OCI-LY7 (cell line): ENCODE results near the gene KLK2. TPM values are rescaled to one million over a fixed set of nuclear protein-coding genes. Genes with fewer than 3 reads are reported as not detected.

ENCODE experiments used
- BruUV-seq: library from RNA; stranded (reverse); fragments of 400-500 nt; replicated peaks from 2 replicates; lab custom pipeline; 2021; lab: Mats Ljungman, UMichigan
- CTCF ChIA-PET: fragments of 300-600 bp; sonication (Branson Sonifier 250); formaldehyde crosslinking; loops from one replicate; lab custom pipeline; 2022; ENCODE audit warnings: antibody characterized with exemption; ENCODE audit not compliant: unreplicated experiment; lab: Charles Lee
- POLR2A ChIA-PET: fragments of 300-600 bp; sonication (Branson Sonifier 250); formaldehyde crosslinking; loops from one replicate; lab custom pipeline; 2022; ENCODE audit warnings: antibody characterized with exemption; lab: Charles Lee
- DNase-seq: peaks from one replicate; pipeline ENCODE4 v3.0.0-alpha.2; 2015; ENCODE audit warnings: low spot score
- H2AFZ ChIP-seq: fragments of 200-600 bp; sonication (generic), shearing (Covaris generic); 2 replicates; pipeline ENCODE4 v1.6.1; 2014; ENCODE audit warnings: mild to moderate bottlenecking, antibody characterized with exemption, low read length, moderate library complexity
- H3K27ac ChIP-seq: fragments of 200-600 bp; sonication (generic); 2 replicates; pipeline ENCODE4 v1.5.1; 2014; ENCODE audit warnings: mixed run types, low read depth, mild to moderate bottlenecking, moderate library complexity, low read length, inconsistent platforms; ENCODE audit not compliant: poor library complexity, severe bottlenecking
- H3K36me3 ChIP-seq: fragments of 200-600 bp; sonication (generic); 2 replicates; pipeline ENCODE4 v1.6.1; 2014; ENCODE audit warnings: mild to moderate bottlenecking, antibody characterized with exemption, low read length, moderate library complexity, mixed read lengths; ENCODE audit not compliant: insufficient read depth
- H3K4me1 ChIP-seq: fragments of 200-600 bp; sonication (generic); 2 replicates; pipeline ENCODE4 v1.5.1; 2014; ENCODE audit warnings: mild to moderate bottlenecking, low read length; ENCODE audit not compliant: insufficient read depth, poor library complexity, severe bottlenecking
- H3K4me2 ChIP-seq: fragments of 200-600 bp; sonication (generic); 2 replicates; pipeline ENCODE4 v1.6.1; 2014; ENCODE audit warnings: mild to moderate bottlenecking, low read length
- H3K4me3 ChIP-seq: fragments of 200-600 bp; sonication (generic); 2 replicates; pipeline ENCODE4 v1.5.1; 2014; ENCODE audit warnings: mild to moderate bottlenecking, low read depth, low read length; ENCODE audit not compliant: poor library complexity, severe bottlenecking
- H3K79me2 ChIP-seq: fragments of 200-600 bp; sonication (generic); 2 replicates; pipeline ENCODE4 v1.6.1; 2016; ENCODE audit warnings: low read depth, mild to moderate bottlenecking, low read length, moderate library complexity, mixed read lengths; ENCODE audit not compliant: insufficient read depth
- H3K9me2 ChIP-seq: fragments of 200-600 bp; sonication (generic); 2 replicates; pipeline ENCODE4 v1.6.1; 2016; ENCODE audit warnings: mild to moderate bottlenecking, low read length, mixed read lengths; ENCODE audit not compliant: insufficient read depth
- H3K9me3 ChIP-seq: fragments of 200-600 bp; sonication (generic); 2 replicates; pipeline ENCODE4 v1.6.1; 2014; ENCODE audit warnings: mild to moderate bottlenecking, mixed run types, low read length, mixed read lengths
- H4K20me1 ChIP-seq: fragments of 200-600 bp; sonication (generic); 2 replicates; pipeline ENCODE4 v1.6.1; 2014; ENCODE audit warnings: mild to moderate bottlenecking, antibody characterized with exemption, low read length, moderate library complexity, mixed read lengths; ENCODE audit not compliant: insufficient read depth
- EZH2phosphoT487 ChIP-seq: fragments of 200-600 bp; sonication (generic); IDR thresholded peaks from 2 replicates; pipeline ENCODE4 v1.6.1; 2018; ENCODE audit warnings: low read depth, borderline replicate concordance, mild to moderate bottlenecking, mixed run types, antibody characterized with exemption, low read length, moderate library complexity, mixed read lengths
- intact Hi-C: fragments of 100-400 bp; cut with micrococcal nuclease; formaldehyde crosslinking; loops from one replicate; pipeline ENCODE4 v1.10.0; 2022; ENCODE audit not compliant: unreplicated experiment
- total RNA-seq, 2 experiments: library from RNA; depleted of rRNA in 1 of 2; stranded (reverse); fragments of >200 nt in 1 of 2; shearing (Covaris generic) in 1 of 2; gene quantifications; 2 replicates each; pipeline ENCODE4 v1.2.3, GENCODE V29; 2014 to 2022
- TF ChIP-seq, protein P1 (sequence below): fragments of 200-600 bp; sonication (generic); conservative IDR thresholded peaks from 2 replicates; pipeline ENCODE4 v1.5.1; 2014; ENCODE audit warnings: mild to moderate bottlenecking, antibody characterized with exemption, low read length, moderate library complexity, mixed read lengths

KLK2 gene
- total RNA-seq, 2 experiments from 2014 or later, result not detected

DNA sequence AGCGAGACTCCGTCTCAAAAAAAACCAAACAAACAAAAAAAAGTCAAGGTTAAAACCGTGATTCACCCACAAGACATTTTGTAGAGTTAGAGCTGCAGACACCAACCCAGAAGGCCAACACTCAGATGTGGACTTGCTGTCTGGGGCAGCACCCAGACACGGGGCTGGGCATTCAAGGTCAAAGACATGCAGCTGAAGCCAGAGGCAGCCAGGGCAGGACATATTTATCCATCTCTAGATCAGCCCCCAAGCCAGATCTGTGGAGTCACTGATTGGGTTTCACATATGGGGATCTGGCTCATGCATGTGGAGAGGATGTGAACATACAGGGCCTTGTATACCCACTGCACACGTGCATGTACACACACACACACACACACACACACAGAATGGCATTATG lies 43.4 kb upstream of the KLK2 start:
- no peak for DNase-seq
- intact Hi-C loops, result no loop called here
- no peak overlapping the region for H3K4me2 ChIP-seq
- H3K4me3 ChIP-seq, result no peak overlapping the region
- H3K4me1 ChIP-seq, result no peaks in the 10 kb centered on the region
- H3K9me3 ChIP-seq, result no peaks in the 10 kb centered on the region
- H3K9me2 ChIP-seq, result no peaks in the 10 kb centered on the region
- no peaks in the 10 kb centered on the region for H4K20me1 ChIP-seq
- ChIA-PET POLR2A (no interaction called here), CTCF (no interaction called here)
- TF ChIP-seq EZH2phosphoT487, result no peak
- TF ChIP-seq, protein P1, sequence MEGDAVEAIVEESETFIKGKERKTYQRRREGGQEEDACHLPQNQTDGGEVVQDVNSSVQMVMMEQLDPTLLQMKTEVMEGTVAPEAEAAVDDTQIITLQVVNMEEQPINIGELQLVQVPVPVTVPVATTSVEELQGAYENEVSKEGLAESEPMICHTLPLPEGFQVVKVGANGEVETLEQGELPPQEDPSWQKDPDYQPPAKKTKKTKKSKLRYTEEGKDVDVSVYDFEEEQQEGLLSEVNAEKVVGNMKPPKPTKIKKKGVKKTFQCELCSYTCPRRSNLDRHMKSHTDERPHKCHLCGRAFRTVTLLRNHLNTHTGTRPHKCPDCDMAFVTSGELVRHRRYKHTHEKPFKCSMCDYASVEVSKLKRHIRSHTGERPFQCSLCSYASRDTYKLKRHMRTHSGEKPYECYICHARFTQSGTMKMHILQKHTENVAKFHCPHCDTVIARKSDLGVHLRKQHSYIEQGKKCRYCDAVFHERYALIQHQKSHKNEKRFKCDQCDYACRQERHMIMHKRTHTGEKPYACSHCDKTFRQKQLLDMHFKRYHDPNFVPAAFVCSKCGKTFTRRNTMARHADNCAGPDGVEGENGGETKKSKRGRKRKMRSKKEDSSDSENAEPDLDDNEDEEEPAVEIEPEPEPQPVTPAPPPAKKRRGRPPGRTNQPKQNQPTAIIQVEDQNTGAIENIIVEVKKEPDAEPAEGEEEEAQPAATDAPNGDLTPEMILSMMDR, result no peak
- no peak overlapping the region for H2AFZ ChIP-seq
- no peak overlapping the region for H3K27ac ChIP-seq
- no peaks in the 10 kb centered on the region for H3K79me2 ChIP-seq
- no TSS peak for BruUV-seq
- no peaks in the 10 kb centered on the region for H3K36me3 ChIP-seq

DNA sequence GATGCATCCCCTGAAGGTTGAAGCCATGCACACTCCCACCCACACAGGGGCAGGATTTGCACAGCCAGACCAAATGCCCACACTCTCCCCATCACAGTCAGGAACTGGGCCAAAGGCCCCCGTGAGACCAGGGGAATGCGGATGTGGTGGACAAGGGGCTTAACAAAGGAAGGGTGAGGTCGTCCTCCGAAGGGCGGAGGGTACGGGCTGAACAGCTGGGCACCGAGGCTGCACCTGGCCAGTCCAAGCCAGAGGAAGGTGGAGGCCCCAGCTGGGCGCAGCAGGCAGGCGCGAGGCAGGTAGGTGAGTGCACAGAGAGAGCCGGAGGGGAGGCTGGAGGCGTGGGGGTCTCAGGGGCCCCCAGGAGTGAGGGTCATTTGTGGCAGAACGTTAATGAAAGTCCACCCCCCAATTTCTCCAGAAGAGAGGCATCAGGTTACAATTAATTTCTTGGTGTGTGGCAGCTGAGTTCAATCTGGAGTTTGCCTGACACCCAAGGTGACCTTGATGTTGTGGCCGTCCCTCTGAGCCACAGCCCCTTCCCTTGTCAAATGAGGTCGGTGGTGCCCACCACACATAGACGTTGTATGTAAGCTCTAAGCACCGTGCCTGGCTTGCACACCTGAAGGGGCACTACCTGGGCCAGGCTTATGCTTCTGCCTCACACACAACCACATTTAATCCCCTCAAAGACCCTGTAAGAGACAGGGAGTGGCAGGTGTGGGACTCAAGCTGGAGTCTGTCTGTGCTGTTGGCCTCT lies 42.8 kb upstream of the KLK2 start:
- Histone ChIP-seq H3K4me1 (peaks cover 2% of the 10 kb centered on the region), H3K9me2 (no peaks in the 10 kb centered on the region), H3K4me2 (no peak overlapping the region), H3K9me3 (no peaks in the 10 kb centered on the region), H3K27ac (no peak overlapping the region), H3K36me3 (no peaks in the 10 kb centered on the region), H3K4me3 (no peak overlapping the region), H3K79me2 (no peaks in the 10 kb centered on the region), H2AFZ (no peak overlapping the region), H4K20me1 (no peaks in the 10 kb centered on the region)
- no peak for DNase-seq
- TF ChIP-seq EZH2phosphoT487, result no peak
- TF ChIP-seq, protein P1, result no peak
- POLR2A ChIA-PET, result interaction anchor here (0.5 kb wide), 1 partner anchor 315 kb away, joined by 3 read pairs; no protein-coding TSS in a partner anchor
- intact Hi-C loops, result no loop called here
- CTCF ChIA-PET, result no interaction called here
- BruUV-seq, result no TSS peak

DNA sequence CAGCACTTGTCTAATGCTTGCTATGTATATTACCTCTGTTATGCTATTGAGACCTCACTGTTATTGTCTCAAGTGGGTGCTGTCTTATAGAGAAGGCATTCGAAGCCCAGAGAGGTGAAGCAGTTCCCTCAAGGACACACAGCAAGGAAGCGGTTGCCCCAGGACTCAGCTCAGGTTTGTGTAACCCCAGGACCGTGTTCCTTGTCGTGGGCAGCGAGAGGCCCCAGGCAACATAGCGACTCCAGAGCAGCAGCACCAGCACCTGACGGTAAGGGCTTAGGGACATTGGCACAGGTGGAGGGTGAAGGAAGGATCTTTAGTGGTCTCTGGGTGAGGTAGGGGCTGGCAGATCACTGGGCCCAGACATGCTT lies 42.2 kb upstream of the KLK2 start:
- no peaks in the 10 kb centered on the region for H3K9me3 ChIP-seq
- ChIA-PET CTCF (no interaction called here), POLR2A (no interaction called here)
- no peak for DNase-seq
- BruUV-seq, result no TSS peak
- no peak overlapping the region for H3K4me2 ChIP-seq
- intact Hi-C loops, result no loop called here
- H3K27ac ChIP-seq, result no peak overlapping the region
- no peak for TF ChIP-seq EZH2phosphoT487
- TF ChIP-seq, protein P1, result no peak
- no peaks in the 10 kb centered on the region for H3K36me3 ChIP-seq
- H4K20me1 ChIP-seq, result no peaks in the 10 kb centered on the region
- no peak overlapping the region for H2AFZ ChIP-seq
- peaks cover 5% of the 10 kb centered on the region for H3K4me1 ChIP-seq
- no peaks in the 10 kb centered on the region for H3K9me2 ChIP-seq
- H3K79me2 ChIP-seq, result no peaks in the 10 kb centered on the region
- no peak overlapping the region for H3K4me3 ChIP-seq
